H1 (cell line): ENCODE data around the gene ZBTB48. TPM values are rescaled to one million over a fixed set of nuclear protein-coding genes. Genes with fewer than 3 reads are reported as not detected.

Experiments
- BACH1 ChIP-seq: IDR thresholded peaks from 2 replicates; pipeline ENCODE4 v1.6.1; 2012; ENCODE audit warnings: low read length, improper control_type of control experiment
- BCL11A ChIP-seq, 2 experiments: IDR thresholded peaks; one replicate each; pipeline ENCODE4 v1.6.1; 2011; ENCODE audit warnings: low read depth in 2 of 2, low read length in 2 of 2, mild to moderate bottlenecking in 2 of 2
- BRCA1 ChIP-seq: IDR thresholded peaks from 2 replicates; pipeline ENCODE4 v1.6.1; 2012; ENCODE audit warnings: low read depth, low read length, improper control_type of control experiment
- CEBPB ChIP-seq: IDR thresholded peaks from 2 replicates; pipeline ENCODE4 v1.6.1; 2012; ENCODE audit warnings: low read depth, low read length
- MAFK ChIP-seq: IDR thresholded peaks from 2 replicates; pipeline ENCODE4 v1.6.1; 2012; ENCODE audit warnings: low read depth, mild to moderate bottlenecking, improper control_type of control experiment, low read length
- RAD21 ChIP-seq, 2 experiments: IDR thresholded peaks in 1 of 2; conservative IDR thresholded peaks in 1 of 2; 2 replicates each; pipeline ENCODE4 v1.6.1; 2011; ENCODE audit warnings: low read depth in 2 of 2, low read length in 2 of 2, improper control_type of control experiment in 1 of 2, inconsistent platforms in 1 of 2, mild to moderate bottlenecking in 1 of 2, moderate library complexity in 1 of 2
- TEAD4 ChIP-seq: IDR thresholded peaks from 2 replicates; pipeline ENCODE4 v1.6.1; 2012; ENCODE audit warnings: low read depth, low read length, inconsistent platforms, mixed read lengths
- polyA plus RNA-seq, 7 experiments: library from polyadenylated mRNA; depleted of rRNA in 3 of 7; stranded (reverse) in 5 of 7; unstranded in 2 of 7; fragments of >200 nt in 5 of 7; fragments of 200-250 nt in 2 of 7; gene quantifications; 1 replicate in 5 of 7; 2 replicates in 1 of 7; 4 replicates in 1 of 7; pipeline versions ENCODE4 v1.2.1 to v1.2.3, GENCODE V29; 2011 to 2013; ENCODE audit warnings: missing spikeins in 2 of 7, mixed read lengths in 2 of 7
- total RNA-seq: library from RNA; stranded (reverse); fragmentation: NEBNext Ultra II Directional; extraction: Animal tissue kit (Norgen Biotek cat#: 25700); gene quantifications from 2 replicates; pipeline ENCODE4 v1.2.1, GENCODE V29; 2021
- TF ChIP-seq, protein P1 (sequence below): fragments of 300-600 bp; sonication (generic); IDR thresholded peaks from 2 replicates; pipeline ENCODE4 v1.7.1; 2012; ENCODE audit warnings: low read length, moderate library complexity, mild to moderate bottlenecking, inconsistent platforms; ENCODE audit not compliant: insufficient replicate concordance

Gene ZBTB48
- total and polyA plus RNA-seq, 2 of the 8 experiments (the other 6 are each of a cell fraction or from before 2014, with no cell fraction given): 28.2 to 28.8 TPM

DNA sequence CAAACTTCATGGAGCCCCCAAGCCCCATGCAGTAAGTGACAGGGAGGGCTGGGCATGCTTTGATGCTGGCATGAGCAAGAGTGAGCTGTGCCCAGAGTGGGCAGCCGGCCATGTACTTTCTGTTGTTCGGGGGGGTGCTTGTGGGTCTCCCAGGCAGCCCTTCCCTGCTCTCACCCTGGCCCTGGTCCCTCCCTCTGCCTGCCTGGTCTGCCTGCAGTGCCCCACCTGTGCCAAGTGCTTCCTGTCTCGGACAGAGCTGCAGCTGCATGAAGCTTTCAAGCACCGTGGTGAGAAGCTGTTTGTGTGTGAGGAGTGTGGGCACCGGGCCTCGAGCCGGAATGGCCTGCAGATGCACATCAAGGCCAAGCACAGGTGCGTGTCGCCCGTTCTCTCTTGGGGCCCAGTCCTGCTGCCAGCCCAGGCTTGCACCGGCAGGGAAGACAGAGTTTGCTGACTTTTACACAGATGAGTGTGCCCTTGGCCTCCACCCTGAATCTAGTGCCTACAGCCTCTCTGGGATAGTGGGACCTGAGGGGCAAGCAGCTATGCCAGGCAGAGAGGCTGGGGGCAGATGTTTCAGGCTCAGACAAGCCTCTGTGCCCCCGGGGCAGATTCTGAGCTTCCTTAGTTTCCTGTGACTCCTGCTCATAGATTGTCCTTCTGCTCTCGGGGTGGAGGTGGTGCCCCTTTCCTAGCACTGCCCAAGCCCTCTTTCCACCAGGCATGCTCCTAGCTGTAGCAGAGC lies 7.6 kb downstream of the ZBTB48 start (continued):
- TF ChIP-seq, protein P1, sequence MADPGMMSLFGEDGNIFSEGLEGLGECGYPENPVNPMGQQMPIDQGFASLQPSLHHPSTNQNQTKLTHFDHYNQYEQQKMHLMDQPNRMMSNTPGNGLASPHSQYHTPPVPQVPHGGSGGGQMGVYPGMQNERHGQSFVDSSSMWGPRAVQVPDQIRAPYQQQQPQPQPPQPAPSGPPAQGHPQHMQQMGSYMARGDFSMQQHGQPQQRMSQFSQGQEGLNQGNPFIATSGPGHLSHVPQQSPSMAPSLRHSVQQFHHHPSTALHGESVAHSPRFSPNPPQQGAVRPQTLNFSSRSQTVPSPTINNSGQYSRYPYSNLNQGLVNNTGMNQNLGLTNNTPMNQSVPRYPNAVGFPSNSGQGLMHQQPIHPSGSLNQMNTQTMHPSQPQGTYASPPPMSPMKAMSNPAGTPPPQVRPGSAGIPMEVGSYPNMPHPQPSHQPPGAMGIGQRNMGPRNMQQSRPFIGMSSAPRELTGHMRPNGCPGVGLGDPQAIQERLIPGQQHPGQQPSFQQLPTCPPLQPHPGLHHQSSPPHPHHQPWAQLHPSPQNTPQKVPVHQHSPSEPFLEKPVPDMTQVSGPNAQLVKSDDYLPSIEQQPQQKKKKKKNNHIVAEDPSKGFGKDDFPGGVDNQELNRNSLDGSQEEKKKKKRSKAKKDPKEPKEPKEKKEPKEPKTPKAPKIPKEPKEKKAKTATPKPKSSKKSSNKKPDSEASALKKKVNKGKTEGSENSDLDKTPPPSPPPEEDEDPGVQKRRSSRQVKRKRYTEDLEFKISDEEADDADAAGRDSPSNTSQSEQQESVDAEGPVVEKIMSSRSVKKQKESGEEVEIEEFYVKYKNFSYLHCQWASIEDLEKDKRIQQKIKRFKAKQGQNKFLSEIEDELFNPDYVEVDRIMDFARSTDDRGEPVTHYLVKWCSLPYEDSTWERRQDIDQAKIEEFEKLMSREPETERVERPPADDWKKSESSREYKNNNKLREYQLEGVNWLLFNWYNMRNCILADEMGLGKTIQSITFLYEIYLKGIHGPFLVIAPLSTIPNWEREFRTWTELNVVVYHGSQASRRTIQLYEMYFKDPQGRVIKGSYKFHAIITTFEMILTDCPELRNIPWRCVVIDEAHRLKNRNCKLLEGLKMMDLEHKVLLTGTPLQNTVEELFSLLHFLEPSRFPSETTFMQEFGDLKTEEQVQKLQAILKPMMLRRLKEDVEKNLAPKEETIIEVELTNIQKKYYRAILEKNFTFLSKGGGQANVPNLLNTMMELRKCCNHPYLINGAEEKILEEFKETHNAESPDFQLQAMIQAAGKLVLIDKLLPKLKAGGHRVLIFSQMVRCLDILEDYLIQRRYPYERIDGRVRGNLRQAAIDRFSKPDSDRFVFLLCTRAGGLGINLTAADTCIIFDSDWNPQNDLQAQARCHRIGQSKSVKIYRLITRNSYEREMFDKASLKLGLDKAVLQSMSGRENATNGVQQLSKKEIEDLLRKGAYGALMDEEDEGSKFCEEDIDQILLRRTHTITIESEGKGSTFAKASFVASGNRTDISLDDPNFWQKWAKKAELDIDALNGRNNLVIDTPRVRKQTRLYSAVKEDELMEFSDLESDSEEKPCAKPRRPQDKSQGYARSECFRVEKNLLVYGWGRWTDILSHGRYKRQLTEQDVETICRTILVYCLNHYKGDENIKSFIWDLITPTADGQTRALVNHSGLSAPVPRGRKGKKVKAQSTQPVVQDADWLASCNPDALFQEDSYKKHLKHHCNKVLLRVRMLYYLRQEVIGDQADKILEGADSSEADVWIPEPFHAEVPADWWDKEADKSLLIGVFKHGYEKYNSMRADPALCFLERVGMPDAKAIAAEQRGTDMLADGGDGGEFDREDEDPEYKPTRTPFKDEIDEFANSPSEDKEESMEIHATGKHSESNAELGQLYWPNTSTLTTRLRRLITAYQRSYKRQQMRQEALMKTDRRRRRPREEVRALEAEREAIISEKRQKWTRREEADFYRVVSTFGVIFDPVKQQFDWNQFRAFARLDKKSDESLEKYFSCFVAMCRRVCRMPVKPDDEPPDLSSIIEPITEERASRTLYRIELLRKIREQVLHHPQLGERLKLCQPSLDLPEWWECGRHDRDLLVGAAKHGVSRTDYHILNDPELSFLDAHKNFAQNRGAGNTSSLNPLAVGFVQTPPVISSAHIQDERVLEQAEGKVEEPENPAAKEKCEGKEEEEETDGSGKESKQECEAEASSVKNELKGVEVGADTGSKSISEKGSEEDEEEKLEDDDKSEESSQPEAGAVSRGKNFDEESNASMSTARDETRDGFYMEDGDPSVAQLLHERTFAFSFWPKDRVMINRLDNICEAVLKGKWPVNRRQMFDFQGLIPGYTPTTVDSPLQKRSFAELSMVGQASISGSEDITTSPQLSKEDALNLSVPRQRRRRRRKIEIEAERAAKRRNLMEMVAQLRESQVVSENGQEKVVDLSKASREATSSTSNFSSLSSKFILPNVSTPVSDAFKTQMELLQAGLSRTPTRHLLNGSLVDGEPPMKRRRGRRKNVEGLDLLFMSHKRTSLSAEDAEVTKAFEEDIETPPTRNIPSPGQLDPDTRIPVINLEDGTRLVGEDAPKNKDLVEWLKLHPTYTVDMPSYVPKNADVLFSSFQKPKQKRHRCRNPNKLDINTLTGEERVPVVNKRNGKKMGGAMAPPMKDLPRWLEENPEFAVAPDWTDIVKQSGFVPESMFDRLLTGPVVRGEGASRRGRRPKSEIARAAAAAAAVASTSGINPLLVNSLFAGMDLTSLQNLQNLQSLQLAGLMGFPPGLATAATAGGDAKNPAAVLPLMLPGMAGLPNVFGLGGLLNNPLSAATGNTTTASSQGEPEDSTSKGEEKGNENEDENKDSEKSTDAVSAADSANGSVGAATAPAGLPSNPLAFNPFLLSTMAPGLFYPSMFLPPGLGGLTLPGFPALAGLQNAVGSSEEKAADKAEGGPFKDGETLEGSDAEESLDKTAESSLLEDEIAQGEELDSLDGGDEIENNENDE: no peak
- TF ChIP-seq TEAD4: no peak
- no peak for TF ChIP-seq MAFK
- TF ChIP-seq BACH1: no peak
- TF ChIP-seq RAD21 (IDR thresholded peaks at IDR 0.05 in 1 of 2, conservative IDR thresholded peaks at IDR 0.05 in 1 of 2; ENCODE audit: low read depth in 2 of 2, low read length in 2 of 2): no peak
- no peak for TF ChIP-seq BRCA1
- TF ChIP-seq BCL11A (IDR thresholded peaks at IDR 0.05; ENCODE audit: low read depth in 2 of 2, low read length in 2 of 2): no peak
- no peak for TF ChIP-seq CEBPB
- TF ChIP-seq, all 59 proteins: peak for 0
